ENCODE results near the gene PRKAR2B. TPM values are rescaled to one million over a fixed set of nuclear protein-coding genes. Genes with fewer than 3 reads are reported as not detected.

Gene PRKAR2B
- polyA plus RNA-seq, 2 donors, result 2.9 to 6.5 TPM

- no peaks in the 10 kb centered on the region for H3K4me1 ChIP-seq (ENCODE audit: control insufficient read depth in 2 of 2, insufficient read depth in 2 of 2, low read length in 1 of 2)
- H3K27me3 ChIP-seq (ENCODE audit: control insufficient read depth in 1 of 2, insufficient read depth in 2 of 2, low read length in 2 of 2), result no peaks in the 10 kb centered on the region
- H3K9me3 ChIP-seq (ENCODE audit: control insufficient read depth in 2 of 2, insufficient read depth in 1 of 2, low read depth in 1 of 2, low read length in 1 of 2), result no peaks in the 10 kb centered on the region
- peaks cover under 1 to 4% of the 10 kb centered on the region in 2 donors for H3K36me3 ChIP-seq (ENCODE audit: control insufficient read depth in 2 of 2, insufficient read depth in 2 of 2, low read length in 1 of 2)
- no peak overlapping the region for H3K4me3 ChIP-seq (ENCODE audit: low read depth in 1 of 2, low read length in 2 of 2)
- no peak overlapping the region for H3K27ac ChIP-seq (ENCODE audit: low read depth in 2 of 2, low read length in 1 of 2)
- WGBS, 2 donors, result 85 to 89% methylated on average over 5 of the region's 5 CpGs
Measured at GRCh38 chr7:107181172-107181571, 136.7 kb downstream of the PRKAR2B start.

GRCh38 chr7:107185716-107186115 lies 141.2 kb downstream of the PRKAR2B start:
- 65 to 78% methylated on average over 4 of the region's 4 CpGs for WGBS, 2 donors
- H3K27me3 ChIP-seq (ENCODE audit: control insufficient read depth in 1 of 2, insufficient read depth in 2 of 2, low read length in 2 of 2), result no peaks in the 10 kb centered on the region
- no peak overlapping the region for H3K4me3 ChIP-seq (ENCODE audit: low read depth in 1 of 2, low read length in 2 of 2)
- no peaks in the 10 kb centered on the region for H3K4me1 ChIP-seq (ENCODE audit: control insufficient read depth in 2 of 2, insufficient read depth in 2 of 2, low read length in 1 of 2)
- H3K9me3 ChIP-seq (ENCODE audit: control insufficient read depth in 2 of 2, insufficient read depth in 1 of 2, low read depth in 1 of 2, low read length in 1 of 2), result no peaks in the 10 kb centered on the region
- H3K27ac ChIP-seq (ENCODE audit: low read depth in 2 of 2, low read length in 1 of 2), result no peak overlapping the region
- H3K36me3 ChIP-seq (ENCODE audit: control insufficient read depth in 2 of 2, insufficient read depth in 2 of 2, low read length in 1 of 2), result peaks cover 3 to 9% of the 10 kb centered on the region in 2 donors

- Histone ChIP-seq H3K9me3 (ENCODE audit: control insufficient read depth in 2 of 2, insufficient read depth in 1 of 2, low read depth in 1 of 2, low read length in 1 of 2) (no peaks in the 10 kb centered on the region), H3K4me1 (ENCODE audit: control insufficient read depth in 2 of 2, insufficient read depth in 2 of 2, low read length in 1 of 2) (no peaks in the 10 kb centered on the region), H3K36me3 (ENCODE audit: control insufficient read depth in 2 of 2, insufficient read depth in 2 of 2, low read length in 1 of 2) (peaks cover 3 to 9% of the 10 kb centered on the region in 2 donors), H3K4me3 (ENCODE audit: low read depth in 1 of 2, low read length in 2 of 2) (no peak overlapping the region), H3K27ac (ENCODE audit: low read depth in 2 of 2, low read length in 1 of 2) (no peak overlapping the region), H3K27me3 (ENCODE audit: control insufficient read depth in 1 of 2, insufficient read depth in 2 of 2, low read length in 2 of 2) (no peaks in the 10 kb centered on the region)
- 90 to 91% methylated on average over 4 of the region's 4 CpGs for WGBS, 2 donors
Measured at GRCh38 chr7:107186240-107186639, 141.7 kb downstream of the PRKAR2B start.

- no peak overlapping the region for H3K27ac ChIP-seq (ENCODE audit: low read depth in 2 of 2, low read length in 1 of 2)
- no peaks in the 10 kb centered on the region for H3K27me3 ChIP-seq (ENCODE audit: control insufficient read depth in 1 of 2, insufficient read depth in 2 of 2, low read length in 2 of 2)
- WGBS, 2 donors, result 93 to 94% methylated on average over 2 of the region's 2 CpGs
- H3K9me3 ChIP-seq (ENCODE audit: control insufficient read depth in 2 of 2, insufficient read depth in 1 of 2, low read depth in 1 of 2, low read length in 1 of 2), result no peaks in the 10 kb centered on the region
- H3K4me3 ChIP-seq (ENCODE audit: low read depth in 1 of 2, low read length in 2 of 2), result no peak overlapping the region
- no peaks in the 10 kb centered on the region for H3K4me1 ChIP-seq (ENCODE audit: control insufficient read depth in 2 of 2, insufficient read depth in 2 of 2, low read length in 1 of 2)
- peaks cover 3 to 11% of the 10 kb centered on the region in 2 donors for H3K36me3 ChIP-seq (ENCODE audit: control insufficient read depth in 2 of 2, insufficient read depth in 2 of 2, low read length in 1 of 2)
Measured at GRCh38 chr7:107187774-107188173, 143.3 kb downstream of the PRKAR2B start.

- H3K4me3 ChIP-seq (ENCODE audit: low read depth in 1 of 2, low read length in 2 of 2), result no peak overlapping the region
- no peaks in the 10 kb centered on the region for H3K9me3 ChIP-seq (ENCODE audit: control insufficient read depth in 2 of 2, insufficient read depth in 1 of 2, low read depth in 1 of 2, low read length in 1 of 2)
- no peaks in the 10 kb centered on the region for H3K4me1 ChIP-seq (ENCODE audit: control insufficient read depth in 2 of 2, insufficient read depth in 2 of 2, low read length in 1 of 2)
- 97 to 98% methylated on average over 2 of the region's 2 CpGs for WGBS, 2 donors
- H3K36me3 ChIP-seq (ENCODE audit: control insufficient read depth in 2 of 2, insufficient read depth in 2 of 2, low read length in 1 of 2), result peaks cover 3 to 11% of the 10 kb centered on the region in 2 donors
- H3K27me3 ChIP-seq (ENCODE audit: control insufficient read depth in 1 of 2, insufficient read depth in 2 of 2, low read length in 2 of 2), result no peaks in the 10 kb centered on the region
- no peak overlapping the region for H3K27ac ChIP-seq (ENCODE audit: low read depth in 2 of 2, low read length in 1 of 2)
Measured at GRCh38 chr7:107190090-107190489, 145.6 kb downstream of the PRKAR2B start.

- no peak overlapping the region for H3K27ac ChIP-seq (ENCODE audit: low read depth in 2 of 2, low read length in 1 of 2)
- no peaks in the 10 kb centered on the region for H3K9me3 ChIP-seq (ENCODE audit: control insufficient read depth in 2 of 2, insufficient read depth in 1 of 2, low read depth in 1 of 2, low read length in 1 of 2)
- H3K27me3 ChIP-seq (ENCODE audit: control insufficient read depth in 1 of 2, insufficient read depth in 2 of 2, low read length in 2 of 2), result no peaks in the 10 kb centered on the region
- H3K36me3 ChIP-seq (ENCODE audit: control insufficient read depth in 2 of 2, insufficient read depth in 2 of 2, low read length in 1 of 2), result peaks cover 0 to 6% of the 10 kb centered on the region in 2 donors
- H3K4me1 ChIP-seq (ENCODE audit: control insufficient read depth in 2 of 2, insufficient read depth in 2 of 2, low read length in 1 of 2), result no peaks in the 10 kb centered on the region
- H3K4me3 ChIP-seq (ENCODE audit: low read depth in 1 of 2, low read length in 2 of 2), result no peak overlapping the region
- WGBS, 2 donors, result 76 to 85% methylated on average over 1 of the region's 1 CpG
Measured at GRCh38 chr7:107194052-107194451, 149.5 kb downstream of the PRKAR2B start.

GRCh38 chr7:107196834-107197610 lies 152.5 kb downstream of the PRKAR2B start:
- Histone ChIP-seq H3K27me3 (ENCODE audit: control insufficient read depth in 1 of 2, insufficient read depth in 2 of 2, low read length in 2 of 2) (no peaks in the 10 kb centered on the region), H3K36me3 (ENCODE audit: control insufficient read depth in 2 of 2, insufficient read depth in 2 of 2, low read length in 1 of 2) (peaks cover 0 to 5% of the 10 kb centered on the region in 2 donors), H3K27ac (ENCODE audit: low read depth in 2 of 2, low read length in 1 of 2) (no peak overlapping the region), H3K4me3 (ENCODE audit: low read depth in 1 of 2, low read length in 2 of 2) (no peak overlapping the region), H3K9me3 (ENCODE audit: control insufficient read depth in 2 of 2, insufficient read depth in 1 of 2, low read depth in 1 of 2, low read length in 1 of 2) (no peaks in the 10 kb centered on the region), H3K4me1 (ENCODE audit: control insufficient read depth in 2 of 2, insufficient read depth in 2 of 2, low read length in 1 of 2) (no peaks in the 10 kb centered on the region)
- 86 to 87% methylated on average over 10 of the region's 10 CpGs for WGBS, 2 donors

- H3K36me3 ChIP-seq (ENCODE audit: control insufficient read depth in 2 of 2, insufficient read depth in 2 of 2, low read length in 1 of 2), result peaks cover 4 to 10% of the 10 kb centered on the region in 2 donors
- H3K4me3 ChIP-seq (ENCODE audit: low read depth in 1 of 2, low read length in 2 of 2), result no peak overlapping the region
- H3K27ac ChIP-seq (ENCODE audit: low read depth in 2 of 2, low read length in 1 of 2), result no peak overlapping the region
- 49 to 70% methylated on average over 4 of the region's 4 CpGs for WGBS, 2 donors
- no peaks in the 10 kb centered on the region for H3K4me1 ChIP-seq (ENCODE audit: control insufficient read depth in 2 of 2, insufficient read depth in 2 of 2, low read length in 1 of 2)
- H3K9me3 ChIP-seq (ENCODE audit: control insufficient read depth in 2 of 2, insufficient read depth in 1 of 2, low read depth in 1 of 2, low read length in 1 of 2), result no peaks in the 10 kb centered on the region
- no peaks in the 10 kb centered on the region for H3K27me3 ChIP-seq (ENCODE audit: control insufficient read depth in 1 of 2, insufficient read depth in 2 of 2, low read length in 2 of 2)
Measured at GRCh38 chr7:107201795-107202450, 157.4 kb downstream of the PRKAR2B start.

- Histone ChIP-seq H3K4me1 (ENCODE audit: control insufficient read depth in 2 of 2, insufficient read depth in 2 of 2, low read length in 1 of 2) (no peaks in the 10 kb centered on the region), H3K4me3 (ENCODE audit: low read depth in 1 of 2, low read length in 2 of 2) (no peak overlapping the region), H3K27me3 (ENCODE audit: control insufficient read depth in 1 of 2, insufficient read depth in 2 of 2, low read length in 2 of 2) (no peaks in the 10 kb centered on the region), H3K36me3 (ENCODE audit: control insufficient read depth in 2 of 2, insufficient read depth in 2 of 2, low read length in 1 of 2) (peaks cover 4 to 12% of the 10 kb centered on the region in 2 donors), H3K27ac (ENCODE audit: low read depth in 2 of 2, low read length in 1 of 2) (no peak overlapping the region), H3K9me3 (ENCODE audit: control insufficient read depth in 2 of 2, insufficient read depth in 1 of 2, low read depth in 1 of 2, low read length in 1 of 2) (no peaks in the 10 kb centered on the region)
- 93 to 94% methylated on average over 7 of the region's 7 CpGs for WGBS, 2 donors
Measured at GRCh38 chr7:107203607-107204006, 159.1 kb downstream of the PRKAR2B start.
